ENCODE results near the gene SF3B5. TPM values are rescaled to one million over a fixed set of nuclear protein-coding genes. Genes with fewer than 3 reads are reported as not detected.

SF3B5 gene
- total and polyA plus RNA-seq, 2 of the 8 experiments (the other 6 are each of a cell fraction or from before 2014, with no cell fraction given): 195 to 588 TPM

DNA sequence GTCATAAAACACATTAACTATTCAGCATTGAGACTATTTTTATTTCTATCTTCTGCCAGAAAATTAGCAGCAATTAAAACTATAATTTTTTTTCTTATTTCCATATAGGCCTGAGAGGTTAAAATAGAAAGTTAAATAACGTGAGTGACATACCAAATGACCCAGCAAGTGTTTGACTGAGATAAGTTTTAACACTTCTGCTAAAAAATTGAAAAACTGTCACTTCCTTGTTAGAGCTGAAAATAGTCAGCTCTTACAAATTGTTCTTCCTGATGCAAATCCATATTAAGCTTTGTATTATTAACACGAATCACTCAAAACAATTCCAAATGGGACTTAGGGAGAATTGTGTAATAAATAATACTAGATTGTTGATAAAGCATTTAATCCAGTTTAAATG, 28.5 kb upstream of the SF3B5 start:
- no peak overlapping the region for H3K27ac ChIP-seq (ENCODE audit: low read depth, low read length)
- H2BK120ac ChIP-seq (replicated peaks; ENCODE audit: low read depth, low read length): no peak overlapping the region
- H3K4me3 ChIP-seq (ENCODE audit: extremely low read depth in 1 of 4, insufficient read depth in 2 of 4, low read depth in 3 of 4, low read length in 4 of 4): no peak overlapping the region
- H2AK5ac ChIP-seq (ENCODE audit: low read depth, low read length): no peak overlapping the region
- H2BK20ac ChIP-seq (ENCODE audit: low read length): no peak overlapping the region
- H3K23ac ChIP-seq (ENCODE audit: insufficient read length): no peak overlapping the region
- no peak overlapping the region for H3K56ac ChIP-seq (replicated peaks; ENCODE audit: insufficient read length, low read depth, low read length)
- TF ChIP-seq SIX5 (IDR thresholded peaks at IDR 0.05; ENCODE audit: low read depth, low read length) (no peak), RXRA (IDR thresholded peaks at IDR 0.05; ENCODE audit: insufficient read depth, low read depth, low read length) (no peak), YY1 (IDR thresholded peaks at IDR 0.05; ENCODE audit: low read depth, low read length) (no peak), TAF7 (optimal IDR thresholded peaks at IDR 0.05; ENCODE audit: borderline replicate concordance, low read depth, low read length) (no peak), NRF1 (IDR thresholded peaks at IDR 0.05; ENCODE audit: low read depth, low read length) (no peak), POLR2AphosphoS5 (IDR thresholded peaks at IDR 0.05; ENCODE audit: low read depth, low read length) (no peak), CHD1 (IDR thresholded peaks at IDR 0.05; ENCODE audit: low read depth, low read length) (no peak), HDAC2 (IDR thresholded peaks at IDR 0.05; ENCODE audit: borderline replicate concordance in 1 of 2, low read depth in 2 of 2, low read length in 2 of 2) (no peak), BCL11A (IDR thresholded peaks at IDR 0.05; ENCODE audit: low read depth in 2 of 2, low read length in 2 of 2) (no peak)
- TF ChIP-seq, protein P1, sequence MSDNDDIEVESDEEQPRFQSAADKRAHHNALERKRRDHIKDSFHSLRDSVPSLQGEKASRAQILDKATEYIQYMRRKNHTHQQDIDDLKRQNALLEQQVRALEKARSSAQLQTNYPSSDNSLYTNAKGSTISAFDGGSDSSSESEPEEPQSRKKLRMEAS (IDR thresholded peaks at IDR 0.05): no peak
- H3K4me2 ChIP-seq (ENCODE audit: insufficient read depth in 1 of 2, low read depth in 2 of 2, low read length in 2 of 2): no peak overlapping the region
- ChIA-PET POLR2A (ENCODE audit: partially characterized antibody) (interaction anchor here (1.1 kb wide), 2 partner anchors 21 to 93 kb away, joined by 3 read pairs; no protein-coding TSS in a partner anchor), CTCF (ENCODE audit: partially characterized antibody) (interaction anchor here (0.8 to 0.9 kb wide), 2 partner anchors 15 to 111 kb away, joined by 3 to 4 read pairs; no protein-coding TSS in a partner anchor)
- no peaks in the 10 kb centered on the region for H3K79me1 ChIP-seq (ENCODE audit: low read depth, low read length)
- H3K4me1 ChIP-seq (replicated peaks in 1 of 4; ENCODE audit: control insufficient read depth in 3 of 4, insufficient read depth in 4 of 4, low read length in 3 of 4): no peaks in the 10 kb centered on the region
- no peak overlapping the region for H3K9ac ChIP-seq (replicated peaks in 1 of 4; ENCODE audit: extremely low read depth in 1 of 4, low read depth in 3 of 4, low read length in 3 of 4)
- no peak overlapping the region for H2BK12ac ChIP-seq (ENCODE audit: low read depth, low read length)
- no peak overlapping the region for H4K91ac ChIP-seq (replicated peaks; ENCODE audit: insufficient read length, low read length)
- H3K23me2 ChIP-seq (ENCODE audit: low read depth, low read length): no peaks in the 10 kb centered on the region
- no peaks in the 10 kb centered on the region for H3K36me3 ChIP-seq (ENCODE audit: control insufficient read depth in 2 of 4, insufficient read depth in 4 of 4, low read length in 3 of 4)
- no peaks in the 10 kb centered on the region for H4K20me1 ChIP-seq (replicated peaks in 1 of 2; ENCODE audit: control insufficient read depth in 1 of 2, insufficient read depth in 2 of 2, low read length in 2 of 2)
- no peaks in the 10 kb centered on the region for H3K79me2 ChIP-seq (ENCODE audit: control insufficient read depth in 1 of 2, insufficient read depth in 2 of 2, low read length in 2 of 2)
- H3K18ac ChIP-seq (ENCODE audit: extremely low read depth, low read length): no peak overlapping the region
- DNase-seq (ENCODE audit: low read depth in 1 of 2, low spot score in 2 of 2): no peak
- WGBS, 2 experiments (ENCODE audit: extremely low coverage in 1 of 2, insufficient coverage in 1 of 2, insufficient read length in 1 of 2, insufficient replicate concordance in 2 of 2, low coverage in 1 of 2, low lambda C conversion rate in 2 of 2, missing lambda C conversion rate in 1 of 2): 90% methylated on average over 2 of the region's 2 CpGs; no CpG with 5 or more reads in 1 of the 2 experiments
- no peak overlapping the region for H4K8ac ChIP-seq (ENCODE audit: extremely low read depth, insufficient read depth, low read length)
- FAIRE-seq: no peak
- H2BK5ac ChIP-seq (ENCODE audit: low read depth, low read length): no peak overlapping the region
- no peaks in the 10 kb centered on the region for H3K27me3 ChIP-seq (replicated peaks in 1 of 4; ENCODE audit: control insufficient read depth in 3 of 4, extremely low read depth in 1 of 4, insufficient read depth in 3 of 4, low read length in 3 of 4)
- H3K14ac ChIP-seq (ENCODE audit: insufficient read length): no peak overlapping the region
- H3K4ac ChIP-seq (replicated peaks; ENCODE audit: insufficient read length, low read depth, low read length): no peak overlapping the region
- H3K9me3 ChIP-seq (ENCODE audit: insufficient read depth in 2 of 2, low read depth in 1 of 2, low read length in 1 of 2): no peaks in the 10 kb centered on the region
- H2AFZ ChIP-seq (ENCODE audit: low read length): no peak overlapping the region
- no peak overlapping the region for H2BK15ac ChIP-seq (ENCODE audit: low read length)
- H4K5ac ChIP-seq (ENCODE audit: insufficient read length, low read depth, low read length): no peak overlapping the region
